GM18499 (cell line): ENCODE results near the gene TRIM72.
A peak's percentile ranks its signal among the peaks of the same experiment; 100 is the strongest.
"Not testable (repeated sequence)": the region's sequence is repeated elsewhere in the genome, so short reads cannot be mapped to it uniquely, and the experiment has no call there.

Experiments
- ATAC-seq: cut with Tn5 transposase; IDR thresholded peaks from one replicate; pipeline ENCODE4 v1.9.1; 2021; ENCODE audit warnings: moderate number of reproducible peaks; ENCODE audit not compliant: insufficient read depth, unreplicated experiment

Gene TRIM72

GRCh38 chr16:31213877-31214707 is at the start of gene TRIM72:
TSS of gene TRIM72 (plus strand) at chr16:31214119. CDS start at chr16:31214739, 620 bp downstream.
- no peak for ATAC-seq

- no peak for ATAC-seq
Observed at GRCh38 chr16:31167315-31167714, 46.6 kb upstream of the TRIM72 start.

GRCh38 chr16:31168848-31169247 is 45.1 kb upstream of the TRIM72 start:
- no peak for ATAC-seq

GRCh38 chr16:31170048-31170447 is 43.9 kb upstream of the TRIM72 start:
- not testable (repeated sequence) for ATAC-seq

GRCh38 chr16:31177136-31177535 is 36.8 kb upstream of the TRIM72 start:
- ATAC-seq = no peak

GRCh38 chr16:31179219-31179746 is 34.6 kb upstream of the TRIM72 start:
- ATAC-seq = no peak

- peak; percentile 40 for ATAC-seq
Observed at GRCh38 chr16:31179747-31180459, 34.0 kb upstream of the TRIM72 start, which contains the start of gene FUS. TSS of gene FUS (plus strand) at chr16:31180139. CDS start at chr16:31180215, 76 bp downstream.

- ATAC-seq = no peak
Observed at GRCh38 chr16:31181102-31181830, 32.7 kb upstream of the TRIM72 start.

GRCh38 chr16:31182391-31182790 is 31.5 kb upstream of the TRIM72 start:
- no peak for ATAC-seq

- ATAC-seq = no peak
Observed at GRCh38 chr16:31183432-31184428, 30.2 kb upstream of the TRIM72 start.

GRCh38 chr16:31184888-31185287 is 29.0 kb upstream of the TRIM72 start:
- ATAC-seq = no peak

GRCh38 chr16:31185339-31185738 is 28.6 kb upstream of the TRIM72 start:
- no peak for ATAC-seq

GRCh38 chr16:31186176-31186575 is 27.7 kb upstream of the TRIM72 start:
- no peak for ATAC-seq

- ATAC-seq = no peak
Observed at GRCh38 chr16:31186930-31187807, 26.8 kb upstream of the TRIM72 start.

- no peak for ATAC-seq
Observed at GRCh38 chr16:31187808-31188189, 26.1 kb upstream of the TRIM72 start.

- no peak for ATAC-seq
Observed at GRCh38 chr16:31188450-31189411, 25.2 kb upstream of the TRIM72 start.

GRCh38 chr16:31189412-31189778 is 24.5 kb upstream of the TRIM72 start:
- no peak for ATAC-seq
